Testis (tissue), 3 donors: ENCODE measurements around the gene TBC1D2. TPM values are rescaled to one million over a fixed set of nuclear protein-coding genes. Genes with fewer than 3 reads are reported as not detected.

ENCODE experiments used
- DNase-seq: peaks from one replicate; pipeline ENCODE4 v3.0.0-alpha.2; 2019
- H3K27ac ChIP-seq, 2 donors: fragments of 200-600 bp; sonication (generic); one replicate each; pipeline ENCODE4 v1.5.1; 2019
- H3K27me3 ChIP-seq: fragments of 200-600 bp; sonication (generic); one replicate; pipeline ENCODE4 v1.5.1; 2019
- H3K36me3 ChIP-seq: fragments of 200-600 bp; sonication (generic); one replicate; pipeline ENCODE4 v1.5.1; 2017; ENCODE audit warnings: low read depth; ENCODE audit errors: missing control alignments
- H3K4me1 ChIP-seq: fragments of 200-600 bp; sonication (generic); one replicate; pipeline ENCODE4 v1.5.1; 2019
- H3K4me3 ChIP-seq, 2 donors: fragments of 200-600 bp; sonication (generic); one replicate each; pipeline ENCODE4 v1.5.1; 2017 to 2019
- H3K9me3 ChIP-seq: fragments of 200-600 bp; sonication (generic); one replicate; pipeline ENCODE4 v1.5.1; 2017
- POLR2A ChIP-seq: fragments of 450-650 bp; IDR thresholded peaks from one replicate; pipeline ENCODE4 v1.6.1; 2017; ENCODE audit warnings: antibody characterized with exemption, mild to moderate bottlenecking, moderate library complexity
- WGBS, 2 donors: methylation state at CpG; one replicate each; pipeline ENCODE4 v1.1.5; 2018; 5-methylcytosine and 5-hydroxymethylcytosine counted together
- intact Hi-C: fragments of 100-400 bp; cut with DNase I; formaldehyde crosslinking; loops from one replicate; pipeline ENCODE4 v1.15.1; 2023; ENCODE audit warnings: low total_unique reads
- polyA plus RNA-seq: library from polyadenylated mRNA; stranded (reverse); fragments of 350-450 nt; fragmentation: Illumina TruSeq; extraction: RNeasy Lipid Tissue Mini Kit (QIAGEN cat#74804); gene quantifications from one replicate; pipeline ENCODE4 v1.2.3, GENCODE V29; 2014; ENCODE audit warnings: low read depth, low replicate concordance; ENCODE audit not compliant: insufficient read depth
- total RNA-seq, 2 donors: library from RNA; depleted of rRNA; stranded (reverse); fragments of >200 nt; gene quantifications; one replicate each; pipeline ENCODE4 v1.2.3, GENCODE V29; 2016
- TF ChIP-seq, protein P1 (sequence below), 3 experiments: fragments of 450-650 bp in 2 of 3; fragments of 200-600 bp in 1 of 3; sonication (generic) in 1 of 3; IDR thresholded peaks; one replicate each; pipeline ENCODE4 v1.5.1; 2016 to 2019; ENCODE audit warnings: antibody characterized with exemption in 3 of 3, mild to moderate bottlenecking in 2 of 3, moderate library complexity in 1 of 3

TBC1D2 gene
- total and polyA plus RNA-seq, 3 donors from 2014 or later, result 5.1 to 9.2 (median 8.5) TPM

DNA sequence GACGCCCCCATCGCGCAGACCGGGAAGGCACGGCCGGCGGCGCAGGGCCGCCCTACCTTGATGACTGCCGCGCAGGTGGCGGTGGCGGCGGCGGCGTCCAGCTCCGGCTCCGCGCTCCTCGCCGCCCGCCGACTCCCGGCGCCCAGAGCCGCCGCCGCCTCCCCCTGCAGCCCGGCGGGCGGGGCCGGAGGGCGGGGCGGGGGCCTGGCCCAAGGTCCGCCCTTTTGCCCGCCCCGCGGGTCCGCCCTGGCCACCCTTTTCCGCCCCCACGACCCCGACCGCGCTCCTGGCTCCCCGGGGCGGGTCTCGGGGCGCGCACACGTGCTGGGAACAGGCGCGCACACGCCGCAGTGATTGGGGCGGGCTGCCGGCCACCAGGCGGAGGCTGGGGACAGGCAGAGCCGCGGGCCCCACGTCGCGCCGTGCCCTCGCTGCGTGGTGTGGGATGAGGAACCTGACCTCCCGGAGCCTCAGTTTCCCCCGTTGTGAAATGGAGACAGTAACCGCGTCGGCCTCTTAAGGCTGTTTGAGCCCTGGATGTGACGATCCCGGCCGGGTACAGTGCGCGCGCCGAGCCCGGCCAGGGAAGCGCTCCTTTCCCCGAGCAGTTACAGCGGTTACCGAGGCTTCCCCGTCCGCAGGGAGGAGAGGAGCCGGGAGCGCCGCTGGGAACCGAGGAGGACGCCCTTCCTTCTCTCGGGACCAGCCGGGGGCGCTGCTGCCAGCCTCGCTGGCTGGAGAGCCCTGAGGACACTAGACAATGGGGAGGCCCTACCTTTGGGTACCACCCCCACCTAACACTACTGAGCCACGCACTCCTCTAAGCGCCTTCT lies 62.7 kb downstream of the TBC1D2 start, which contains the start of gene CORO2A:
Gene CORO2A, minus strand, starts transcription at position 135 of the 833 bp plus-strand sequence. CDS start 34,977 bp downstream, outside the sequence.
- H3K27ac ChIP-seq, result peak within 1 kb of the TSS; percentile 58 to 72
- no peaks in the 10 kb centered on the region for H3K27me3 ChIP-seq
- TF ChIP-seq POLR2A, result no peak
- TF ChIP-seq, protein P1, sequence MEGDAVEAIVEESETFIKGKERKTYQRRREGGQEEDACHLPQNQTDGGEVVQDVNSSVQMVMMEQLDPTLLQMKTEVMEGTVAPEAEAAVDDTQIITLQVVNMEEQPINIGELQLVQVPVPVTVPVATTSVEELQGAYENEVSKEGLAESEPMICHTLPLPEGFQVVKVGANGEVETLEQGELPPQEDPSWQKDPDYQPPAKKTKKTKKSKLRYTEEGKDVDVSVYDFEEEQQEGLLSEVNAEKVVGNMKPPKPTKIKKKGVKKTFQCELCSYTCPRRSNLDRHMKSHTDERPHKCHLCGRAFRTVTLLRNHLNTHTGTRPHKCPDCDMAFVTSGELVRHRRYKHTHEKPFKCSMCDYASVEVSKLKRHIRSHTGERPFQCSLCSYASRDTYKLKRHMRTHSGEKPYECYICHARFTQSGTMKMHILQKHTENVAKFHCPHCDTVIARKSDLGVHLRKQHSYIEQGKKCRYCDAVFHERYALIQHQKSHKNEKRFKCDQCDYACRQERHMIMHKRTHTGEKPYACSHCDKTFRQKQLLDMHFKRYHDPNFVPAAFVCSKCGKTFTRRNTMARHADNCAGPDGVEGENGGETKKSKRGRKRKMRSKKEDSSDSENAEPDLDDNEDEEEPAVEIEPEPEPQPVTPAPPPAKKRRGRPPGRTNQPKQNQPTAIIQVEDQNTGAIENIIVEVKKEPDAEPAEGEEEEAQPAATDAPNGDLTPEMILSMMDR (IDR thresholded peaks at IDR 0.05), result peak in 1 of 3 experiments; percentile 9
- DNase-seq, result peak; percentile 82
- no peaks in the 10 kb centered on the region for H3K9me3 ChIP-seq
- WGBS, 2 donors, result 0 to 1% methylated on average over 8 to 75 of the region's 95 CpGs
- intact Hi-C loops, result no loop called here
- H3K36me3 ChIP-seq, result no peaks in the 10 kb centered on the region
- H3K4me3 ChIP-seq, result peak within 1 kb of the TSS; percentile 60 to 73
- peaks cover 10% of the 10 kb centered on the region for H3K4me1 ChIP-seq

DNA sequence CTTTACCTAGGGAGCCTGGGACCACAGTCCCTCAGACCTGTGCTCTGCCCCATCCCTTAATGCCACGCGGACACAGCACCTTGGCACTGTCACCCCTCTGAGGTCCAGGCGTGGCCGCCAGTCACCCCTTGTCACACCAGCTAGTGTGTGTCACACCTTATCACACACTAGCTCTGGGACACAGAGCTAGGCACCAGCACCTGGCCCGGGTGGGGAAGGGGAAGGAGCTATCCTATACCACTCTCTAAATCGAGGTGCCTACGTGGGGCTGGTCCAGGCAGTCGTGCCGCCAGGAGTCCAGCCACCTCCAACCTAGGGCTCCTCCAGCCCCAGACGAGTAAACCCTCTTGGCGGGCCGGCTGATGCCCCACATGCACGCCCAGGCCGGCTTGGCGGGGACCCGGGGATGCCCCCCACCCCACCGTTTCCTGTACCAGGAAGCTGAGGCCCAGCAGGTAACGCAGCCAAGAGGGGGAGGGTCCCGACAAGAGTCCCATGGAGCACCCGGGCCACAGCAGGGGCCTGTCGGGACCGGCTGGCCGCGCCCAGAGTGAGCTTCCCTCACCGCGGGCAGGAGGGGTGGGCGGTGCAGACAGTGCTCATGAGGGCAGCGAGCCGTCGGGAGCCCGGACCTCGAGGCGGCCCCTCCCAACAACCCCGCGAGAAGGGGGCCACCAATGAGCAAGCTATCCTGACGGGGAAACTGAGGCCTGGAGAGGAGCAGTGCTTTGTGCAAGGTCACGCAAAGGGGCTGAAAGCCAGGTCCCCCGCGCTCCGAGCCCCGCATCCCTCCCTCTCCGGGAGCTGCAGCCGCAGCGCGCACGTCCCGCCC lies 63.6 kb downstream of the TBC1D2 start:
- TF ChIP-seq POLR2A, result no peak
- TF ChIP-seq, protein P1 (IDR thresholded peaks at IDR 0.05), result no peak
- 18 to 42% methylated on average over 9 to 46 of the region's 47 CpGs for WGBS, 2 donors
- no peaks in the 10 kb centered on the region for H3K9me3 ChIP-seq
- H3K36me3 ChIP-seq, result no peaks in the 10 kb centered on the region
- DNase-seq, result no peak
- H3K27ac ChIP-seq, result no peak overlapping the region
- H3K27me3 ChIP-seq, result no peaks in the 10 kb centered on the region
- H3K4me3 ChIP-seq, result peak overlapping the region; percentile 60 to 73
- intact Hi-C loops, result no loop called here
- peaks cover 10% of the 10 kb centered on the region for H3K4me1 ChIP-seq

DNA sequence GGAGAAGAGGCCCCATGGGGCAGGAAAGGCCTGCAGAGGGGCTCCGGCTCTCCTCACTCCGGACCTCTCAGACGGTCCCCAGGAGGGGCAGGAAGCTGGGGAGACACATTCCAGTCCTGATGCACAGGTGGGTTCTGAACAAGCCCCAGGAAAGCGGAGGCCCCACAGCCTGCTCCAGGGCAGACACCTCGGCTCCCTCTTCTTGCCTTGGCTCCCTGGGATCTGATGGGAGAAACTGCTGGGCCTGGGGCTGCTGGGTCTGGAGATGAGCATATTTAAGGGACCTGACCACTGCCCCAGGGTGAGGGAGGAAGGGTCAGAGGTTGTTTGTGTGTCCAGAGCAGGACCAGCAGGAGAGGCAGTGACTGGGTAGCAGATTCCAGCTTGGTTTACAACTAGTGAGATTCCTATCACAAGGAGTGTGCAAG lies 64.3 kb downstream of the TBC1D2 start:
- DNase-seq, result no peak
- peak overlapping the region in 1 of 2 donors; percentile 73 for H3K4me3 ChIP-seq
- no peaks in the 10 kb centered on the region for H3K9me3 ChIP-seq
- TF ChIP-seq, protein P1 (IDR thresholded peaks at IDR 0.05), result no peak
- no peak for TF ChIP-seq POLR2A
- H3K27ac ChIP-seq, result no peak overlapping the region
- H3K4me1 ChIP-seq, result peaks cover 10% of the 10 kb centered on the region
- intact Hi-C loops, result no loop called here
- 0 to 32% methylated on average over 1 to 4 of the region's 5 CpGs for WGBS, 2 donors
- no peaks in the 10 kb centered on the region for H3K36me3 ChIP-seq
- H3K27me3 ChIP-seq, result no peaks in the 10 kb centered on the region

DNA sequence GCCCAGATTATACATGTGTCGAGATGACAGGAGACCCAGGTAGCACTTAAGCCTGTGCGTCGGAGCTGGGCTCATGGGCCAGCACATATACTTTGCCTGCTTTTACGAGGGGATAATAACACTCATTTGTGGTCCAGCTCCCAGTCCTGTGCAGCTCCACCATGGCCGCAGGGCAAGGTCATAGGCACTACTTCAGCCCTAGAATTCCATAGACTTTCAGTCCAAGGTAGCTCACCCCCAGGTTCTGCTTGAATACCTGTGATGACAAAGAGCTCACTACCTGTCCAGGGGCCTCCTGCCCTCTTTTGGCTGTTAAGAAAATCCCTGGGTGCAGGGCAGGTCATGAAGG lies 64.7 kb downstream of the TBC1D2 start:
- Histone ChIP-seq H3K4me1 (peaks cover 12% of the 10 kb centered on the region), H3K27me3 (no peaks in the 10 kb centered on the region), H3K9me3 (no peaks in the 10 kb centered on the region), H3K4me3 (peak overlapping the region in 1 of 2 donors; percentile 73), H3K36me3 (no peaks in the 10 kb centered on the region), H3K27ac (no peak overlapping the region)
- no peak for DNase-seq
- no peak for TF ChIP-seq POLR2A
- TF ChIP-seq, protein P1 (IDR thresholded peaks at IDR 0.05), result no peak
- intact Hi-C loops, result no loop called here
- WGBS, 2 donors, result 45 to 56% methylated on average over 4 to 5 of the region's 5 CpGs
